AML-193 (cell line): Measurements from ENCODE around the gene MT1B.

Source experiments
- DNase-seq, 2 experiments: peaks; one replicate each; lab custom pipeline; 2025; lab: John Stamatoyannopoulos, UW

The MT1B gene

DNA sequence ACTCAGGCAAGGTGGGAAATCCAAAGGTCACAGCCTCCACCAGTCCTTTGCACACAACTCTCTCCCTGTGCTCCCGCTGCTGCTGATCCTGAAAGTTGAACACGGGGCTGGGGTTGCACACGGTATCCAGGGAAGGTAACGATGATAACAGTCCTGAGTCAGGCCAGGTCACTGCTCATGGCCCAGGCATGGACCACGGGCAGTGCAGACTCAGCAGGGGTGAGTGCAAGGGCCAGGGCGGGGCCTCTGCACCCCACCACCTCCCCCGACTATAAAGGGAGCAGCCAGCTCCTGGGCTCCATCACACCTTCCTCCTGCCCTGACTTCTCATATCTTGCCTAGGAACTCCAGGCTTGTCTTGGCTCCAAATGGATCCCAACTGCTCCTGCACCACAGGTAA, at the start of gene MT1B:
TSS of gene MT1B (plus strand) at position 301 of the 400 bp plus-strand sequence. CDS start at position 369, 68 bp downstream.
- DNase-seq = no peak

DNA sequence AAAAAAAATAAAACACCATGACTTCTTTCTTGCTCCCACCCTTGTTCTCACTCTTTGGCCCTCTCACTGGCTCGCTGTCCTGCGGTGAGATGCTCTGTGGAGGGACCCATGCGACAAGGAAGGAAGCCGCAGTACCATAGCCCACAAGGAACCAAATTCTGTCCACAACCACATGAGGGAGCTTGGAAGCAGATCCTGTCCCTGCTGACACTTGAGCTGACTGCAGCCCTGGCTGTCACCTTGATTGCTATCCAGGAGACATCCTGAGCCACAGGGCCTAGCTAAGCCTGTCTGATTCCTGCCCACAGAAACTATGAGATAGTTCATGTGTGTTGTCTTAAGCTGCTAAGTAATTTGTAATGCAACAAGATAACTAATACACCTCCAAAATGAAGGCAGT, 48.1 kb upstream of the MT1B start:
- DNase-seq = peak; percentile 28 to 34

DNA sequence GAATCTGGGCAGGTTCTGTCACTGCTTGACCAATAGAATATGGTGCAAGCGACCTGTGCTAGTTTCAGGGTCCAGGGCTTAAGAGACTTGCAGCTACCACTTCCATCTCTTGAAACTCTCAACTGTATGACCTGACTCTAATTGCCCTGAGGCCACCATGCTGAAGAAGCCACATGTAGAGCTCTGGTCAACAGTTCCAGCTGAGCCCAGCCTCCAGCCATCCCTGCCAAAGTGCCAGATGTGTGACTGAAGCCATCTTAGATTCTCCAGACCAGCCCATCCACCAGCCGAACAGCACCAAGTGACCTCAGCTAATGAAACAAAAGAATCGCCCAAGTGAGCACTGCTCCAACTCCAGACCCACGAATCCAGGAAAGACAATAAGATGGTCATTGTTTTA, 46.7 kb upstream of the MT1B start:
- DNase-seq = no peak

- DNase-seq = no peak
Measured at GRCh38 chr16:56605475-56605874, 46.2 kb upstream of the MT1B start.

DNA sequence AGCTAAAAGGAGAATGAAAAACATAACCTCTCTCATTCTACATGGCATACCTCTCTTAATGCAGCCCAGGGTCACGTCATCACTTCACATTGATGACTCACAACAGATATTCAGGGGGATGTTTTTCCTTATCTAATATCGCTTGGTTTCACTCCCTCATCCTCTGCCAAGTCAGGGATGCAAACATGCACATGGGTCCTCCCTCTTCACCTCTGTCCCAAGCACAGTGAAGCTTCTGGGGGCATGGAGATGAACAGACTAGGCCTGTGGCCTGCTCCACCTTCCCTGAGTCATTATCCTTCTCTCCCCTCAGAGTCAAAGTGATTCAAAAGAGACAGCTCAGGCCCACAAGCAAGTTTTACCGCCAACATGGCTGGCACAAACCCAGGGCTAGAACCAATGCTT, 45.6 kb upstream of the MT1B start:
- DNase-seq = no peak

DNA sequence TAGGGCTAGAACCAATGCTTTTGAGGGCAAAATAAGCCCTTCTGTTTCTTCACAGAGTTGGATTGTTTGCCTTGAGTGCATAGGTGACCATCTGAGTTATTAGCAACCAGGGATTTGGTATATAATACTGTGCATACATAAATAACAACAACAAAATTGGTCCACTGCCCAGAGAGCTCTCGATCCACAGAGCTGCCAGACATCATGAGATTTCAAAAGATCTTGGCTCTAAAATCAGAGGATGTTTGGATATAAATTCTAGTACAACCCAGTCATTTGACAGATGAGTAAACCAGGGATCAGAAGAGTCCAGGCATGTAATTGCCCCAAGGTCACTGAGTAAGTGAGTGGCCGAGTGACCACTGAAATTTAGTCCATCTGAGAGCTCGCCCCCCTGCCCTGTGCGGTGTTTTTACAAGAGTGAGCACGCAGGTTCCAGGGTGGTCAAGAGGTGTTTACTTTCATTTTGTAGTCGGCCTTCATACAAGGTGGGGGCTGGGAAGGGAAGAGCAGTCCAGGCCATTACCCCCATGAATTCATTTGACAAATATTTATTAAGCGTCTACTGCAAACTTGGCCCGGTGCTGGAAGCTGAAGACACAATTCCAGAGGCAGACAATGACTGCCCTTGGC, 45.1 kb upstream of the MT1B start:
- no peak for DNase-seq

DNA sequence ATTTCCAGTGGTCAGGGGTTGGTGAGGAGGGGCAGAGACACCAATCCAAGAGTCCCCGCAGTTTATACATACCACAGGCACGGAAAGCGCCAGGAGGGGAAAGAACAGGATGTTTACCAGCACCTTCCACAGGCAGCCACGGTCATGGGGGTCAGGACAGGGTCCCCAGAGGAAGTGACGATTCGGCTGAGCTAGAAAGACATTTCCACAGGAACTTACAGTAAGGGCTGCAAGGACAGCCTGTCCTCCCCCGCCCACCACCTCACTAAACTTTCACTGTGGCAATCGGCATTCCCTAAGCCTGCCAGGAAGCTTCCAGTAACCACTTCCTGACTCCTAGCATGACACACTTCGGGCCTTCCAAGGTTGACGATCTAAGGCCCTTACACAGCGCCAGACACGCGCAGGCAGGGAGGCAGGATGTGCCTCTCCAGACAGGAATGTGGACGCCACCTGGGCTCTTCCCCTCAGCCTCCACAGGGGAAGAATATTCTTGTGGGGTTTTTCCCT, 44.5 kb upstream of the MT1B start:
- DNase-seq = no peak

- no peak for DNase-seq
Measured at GRCh38 chr16:56607675-56608042, 44.0 kb upstream of the MT1B start.

DNA sequence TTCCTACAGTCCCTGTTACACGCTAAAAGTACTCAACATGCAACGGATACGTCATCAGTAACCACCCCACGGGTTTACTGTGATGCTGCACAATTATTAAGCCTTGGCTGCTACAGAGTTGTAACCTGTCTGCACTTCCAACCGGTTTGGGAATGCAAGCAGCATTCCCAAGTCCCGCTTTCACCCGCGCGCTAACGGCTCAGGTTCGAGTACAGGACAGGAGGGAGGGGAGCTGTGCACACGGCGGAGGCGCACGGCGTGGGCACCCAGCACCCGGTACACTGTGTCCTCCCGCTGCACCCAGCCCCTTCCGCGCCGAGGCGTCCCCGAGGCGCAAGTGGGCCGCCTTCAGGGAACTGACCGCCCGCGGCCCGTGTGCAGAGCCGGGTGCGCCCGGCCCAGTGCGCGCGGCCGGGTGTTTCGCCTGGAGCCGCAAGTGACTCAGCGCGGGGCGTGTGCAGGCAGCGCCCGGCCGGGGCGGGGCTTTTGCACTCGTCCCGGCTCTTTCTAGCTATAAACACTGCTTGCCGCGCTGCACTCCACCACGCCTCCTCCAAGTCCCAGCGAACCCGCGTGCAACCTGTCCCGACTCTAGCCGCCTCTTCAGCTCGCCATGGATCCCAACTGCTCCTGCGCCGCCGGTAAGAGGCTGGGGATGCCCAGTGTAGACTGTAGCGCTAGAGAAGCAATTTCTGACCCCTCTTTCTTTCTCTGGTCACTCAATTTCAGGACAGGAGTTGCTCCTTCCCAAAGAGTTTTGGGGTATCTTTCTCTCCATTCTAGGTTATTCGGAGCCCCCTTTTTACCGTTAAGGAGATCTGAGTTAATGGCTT, 43.4 kb upstream of the MT1B start, which contains the start of gene MT2A:
TSS of gene MT2A (plus strand) at position 542 of the 833 bp plus-strand sequence. CDS start at position 614, 72 bp downstream.
- peak; percentile 96 to 98 for DNase-seq

- DNase-seq = no peak
Measured at GRCh38 chr16:56608876-56609462, 42.7 kb upstream of the MT1B start.

DNA sequence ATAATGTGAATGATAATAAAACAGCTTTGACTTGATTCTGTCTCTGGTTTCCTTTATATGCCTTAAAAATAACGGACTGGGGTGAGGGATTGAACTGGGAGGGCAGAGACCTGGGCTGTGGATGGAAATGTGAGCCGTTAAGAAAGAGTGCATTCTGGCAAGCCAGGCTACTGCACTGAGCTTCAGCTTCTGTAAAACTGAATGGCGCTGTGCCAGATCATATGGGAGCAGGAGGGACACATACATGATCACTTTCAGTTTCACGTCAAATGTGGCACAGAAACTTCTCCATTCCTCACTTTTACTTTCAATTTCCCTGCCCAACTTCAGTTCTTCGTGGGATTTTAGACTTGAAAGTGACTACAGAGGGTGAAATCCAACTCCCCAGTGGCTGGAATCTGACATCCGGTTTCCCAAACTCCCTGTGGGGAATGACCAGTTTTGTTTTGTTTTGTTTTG, 42.2 kb upstream of the MT1B start:
- peak; percentile 87 to 90 for DNase-seq

GRCh38 chr16:56610017-56610608, 41.6 kb upstream of the MT1B start:
- peak; percentile 73 to 74 for DNase-seq

DNA sequence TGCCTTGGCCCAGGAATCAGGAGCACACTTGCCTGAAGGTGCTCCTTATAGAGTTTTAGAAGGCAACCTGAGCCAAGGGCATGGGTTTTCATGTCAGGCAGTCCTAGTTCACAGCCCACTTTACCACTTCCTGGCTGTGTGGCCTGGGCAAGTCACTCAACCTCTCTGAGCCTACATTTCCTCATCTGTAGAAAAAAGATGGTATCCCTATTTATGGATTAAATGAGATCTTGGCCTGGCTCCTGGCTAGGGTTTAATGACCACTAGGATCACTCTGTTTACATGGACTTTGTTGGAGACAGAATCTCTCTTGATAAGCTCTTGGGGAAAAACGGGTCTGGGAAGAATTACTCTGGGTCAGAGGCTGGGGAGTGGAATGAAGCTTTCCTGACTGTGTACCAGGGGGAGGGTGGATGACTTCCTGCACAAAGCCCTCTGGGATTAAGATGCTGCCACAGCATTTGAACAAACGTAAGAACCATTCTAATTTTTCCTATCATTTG, 41.0 kb upstream of the MT1B start:
- DNase-seq = no peak

DNA sequence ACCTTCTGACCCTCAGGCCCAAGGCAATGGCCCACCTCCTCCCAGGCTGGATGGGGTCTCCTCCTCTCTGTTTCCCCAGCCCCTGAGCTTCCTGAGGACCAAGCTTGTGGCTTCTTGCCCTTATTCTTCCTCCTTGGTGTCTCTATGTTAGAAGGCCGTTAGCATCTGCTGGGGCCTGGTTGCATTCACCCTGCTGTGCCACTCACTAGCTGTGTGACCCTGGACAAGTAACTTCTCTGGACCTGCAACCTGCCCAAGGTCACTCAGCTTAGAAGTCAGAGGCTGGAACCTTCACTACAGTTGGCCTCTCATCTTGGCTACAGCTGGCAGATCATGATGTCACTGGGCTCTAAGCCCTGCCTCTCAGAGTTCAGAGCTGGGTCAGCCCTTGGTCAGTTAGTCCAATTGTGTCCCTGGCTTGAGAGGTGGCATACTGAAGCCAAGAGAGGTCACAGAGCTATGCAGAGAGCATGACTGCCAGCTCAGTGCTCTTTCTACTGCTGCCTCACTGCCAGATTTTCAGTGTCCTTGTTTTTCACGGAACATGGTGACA, 40.3 kb upstream of the MT1B start:
- no peak for DNase-seq

DNA sequence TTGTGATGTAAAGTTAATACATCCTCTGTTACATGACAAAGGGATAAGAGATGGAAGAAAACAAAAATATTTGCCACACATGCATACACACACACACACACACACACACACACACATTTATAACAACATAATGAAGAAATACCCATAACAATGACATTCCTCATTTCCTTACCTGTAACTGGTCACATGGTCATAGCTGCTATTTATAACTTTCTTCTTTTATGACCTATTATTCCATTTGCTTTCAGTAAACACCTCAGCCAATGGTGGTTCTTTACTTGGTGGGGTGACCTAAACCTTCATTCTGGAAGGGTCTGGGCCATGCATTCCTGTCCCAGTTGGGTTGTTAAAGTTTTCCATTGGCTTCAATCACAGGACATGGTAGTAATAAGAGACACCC, 38.0 kb upstream of the MT1B start:
- DNase-seq = no peak

DNA sequence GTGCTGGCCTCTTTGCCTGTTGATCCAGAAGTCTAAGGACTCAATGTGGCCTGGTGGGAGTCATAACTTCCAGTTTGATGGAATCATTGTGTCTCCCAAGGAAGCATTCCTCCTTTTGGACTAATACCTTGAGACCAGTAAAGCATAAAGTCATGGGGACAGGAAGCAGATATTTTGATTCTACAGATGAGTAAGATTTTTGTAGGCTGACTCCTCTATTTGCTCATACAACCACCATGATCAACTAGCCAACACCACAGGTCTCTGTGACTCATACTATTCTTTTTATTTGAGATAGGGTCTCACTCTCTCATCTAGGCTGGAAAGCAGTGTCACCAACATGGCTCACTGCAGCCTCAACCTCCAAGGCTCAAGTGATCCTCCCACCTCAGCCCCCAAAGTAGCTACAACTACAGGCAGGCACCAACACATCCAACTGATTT, 37.1 kb upstream of the MT1B start:
- DNase-seq = no peak

- no peak for DNase-seq
Measured at GRCh38 chr16:56615353-56615752, 36.3 kb upstream of the MT1B start.

DNA sequence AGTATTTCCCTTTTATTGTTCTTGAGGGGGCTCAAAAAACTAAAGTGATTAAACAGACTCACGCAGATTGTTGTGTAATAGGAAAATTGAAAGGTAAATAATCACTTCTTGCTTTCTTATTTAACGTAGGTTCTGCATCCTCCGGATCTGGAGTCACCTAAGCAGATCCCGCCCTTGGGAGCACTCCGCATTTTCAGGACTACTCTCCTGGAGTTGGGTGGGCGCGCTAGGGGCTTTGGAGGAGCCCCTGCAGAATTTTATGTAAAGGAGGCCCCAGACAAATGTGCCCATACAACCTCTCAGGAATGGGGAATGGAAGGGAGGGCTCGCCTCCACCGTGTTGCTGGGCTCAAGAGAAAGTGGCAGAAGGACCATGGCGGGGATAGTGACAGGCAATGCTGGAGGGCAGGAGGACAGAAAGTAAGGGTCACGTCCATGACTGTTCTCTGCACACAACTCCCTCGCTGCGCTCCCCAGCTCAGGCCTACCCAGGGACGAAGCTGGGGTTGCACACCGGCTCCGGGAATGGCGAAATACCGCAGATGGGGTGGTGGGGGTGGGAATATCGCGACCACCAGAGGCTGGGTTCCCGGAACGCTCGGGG, 35.0 kb upstream of the MT1B start:
- no peak for DNase-seq

GRCh38 chr16:56617212-56618085, 34.2 kb upstream of the MT1B start:
- no peak for DNase-seq

GRCh38 chr16:56618138-56618537, 33.5 kb upstream of the MT1B start:
- no peak for DNase-seq
